ENCODE data around the gene SMNDC1. TPM values are rescaled to one million over a fixed set of nuclear protein-coding genes. Genes with fewer than 3 reads are reported as not detected.

The SMNDC1 gene
- total and polyA plus RNA-seq, 10 donors: 10.3 to 34.8 (median 19.7) TPM

DNA sequence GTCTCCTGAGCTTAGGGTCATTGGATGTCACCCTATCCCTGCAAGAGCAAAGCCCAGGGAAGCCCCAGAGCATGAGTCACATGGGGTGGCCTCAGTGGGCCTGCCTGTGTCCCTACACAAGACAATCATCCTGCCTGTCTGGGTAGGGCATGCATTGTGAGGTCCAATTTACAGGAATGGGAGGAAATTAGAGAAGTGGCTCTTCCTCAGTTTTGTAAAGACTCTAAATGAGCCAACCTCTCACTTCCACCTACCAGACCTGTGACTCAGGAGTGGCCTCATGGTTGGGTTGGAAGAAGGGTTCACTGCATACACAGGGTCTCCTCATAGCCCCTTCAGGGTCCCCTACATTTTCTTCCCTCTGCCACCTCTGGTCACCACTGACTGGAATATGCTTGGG, 43.6 kb upstream of the SMNDC1 start:
- H3K9me3 ChIP-seq: no peaks in the 10 kb centered on the region
- H3K27me3 ChIP-seq (replicated peaks in 1 of 7): no peaks in the 10 kb centered on the region
- H3K36me3 ChIP-seq: no peaks in the 10 kb centered on the region
- intact Hi-C loops (cut with DNase I; ENCODE audit: low total_unique reads): no loop called here
- H3K4me3 ChIP-seq: no peak overlapping the region
- DNase-seq: no peak
- no peak for TF ChIP-seq POLR2A (IDR thresholded peaks at IDR 0.05)
- TF ChIP-seq CTCF (IDR thresholded peaks at IDR 0.05 in 8 of 11, conservative IDR thresholded peaks at IDR 0.05 in 3 of 11): no peak
- TF ChIP-seq POLR2AphosphoS5 (IDR thresholded peaks at IDR 0.05): no peak
- no peak overlapping the region for H3K27ac ChIP-seq
- H3K4me1 ChIP-seq: peaks cover 0 to 15% (median 2%) of the 10 kb centered on the region in 6 donors

- H3K27ac ChIP-seq: no peak overlapping the region
- no peak for DNase-seq
- peaks cover 0 to 8% (median 0%) of the 10 kb centered on the region in 6 donors for H3K4me1 ChIP-seq
- no peaks in the 10 kb centered on the region for H3K27me3 ChIP-seq (replicated peaks in 1 of 7)
- intact Hi-C loops (cut with DNase I; ENCODE audit: low total_unique reads): no loop called here
- TF ChIP-seq POLR2A (IDR thresholded peaks at IDR 0.05) (no peak), CTCF (IDR thresholded peaks at IDR 0.05 in 8 of 11, conservative IDR thresholded peaks at IDR 0.05 in 3 of 11) (no peak), POLR2AphosphoS5 (IDR thresholded peaks at IDR 0.05) (no peak)
- H3K36me3 ChIP-seq: no peaks in the 10 kb centered on the region
- no peaks in the 10 kb centered on the region for H3K9me3 ChIP-seq
- 92 to 99% (median 94%) methylated on average over 4 of the region's 4 CpGs for WGBS, 5 donors
- H3K4me3 ChIP-seq: no peak overlapping the region
Observed at GRCh38 chr10:110346914-110347313, 42.2 kb upstream of the SMNDC1 start.

DNA sequence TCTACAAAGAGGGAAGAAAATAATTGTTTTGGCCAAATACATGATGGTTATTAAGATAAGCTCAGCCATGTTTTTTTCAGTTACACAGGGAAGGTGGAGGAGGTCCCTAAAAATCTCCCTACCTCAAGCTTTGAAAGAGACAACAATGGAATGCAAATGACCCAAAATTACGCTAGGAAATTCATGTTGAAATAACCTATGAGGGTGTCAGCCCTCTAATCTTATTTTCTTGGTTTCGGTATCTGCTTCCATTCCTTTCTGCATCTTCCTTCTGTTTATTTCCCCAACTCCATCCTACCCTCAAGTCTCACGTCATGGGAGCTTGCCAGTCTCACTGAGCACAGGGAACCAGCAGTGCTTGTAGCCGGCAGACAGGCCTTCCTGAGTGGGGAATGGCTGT, 40.6 kb upstream of the SMNDC1 start:
- H3K4me3 ChIP-seq: no peak overlapping the region
- peaks cover 0 to 8% (median 0%) of the 10 kb centered on the region in 6 donors for H3K4me1 ChIP-seq
- WGBS, 5 donors: 59 to 82% (median 67%) methylated on average over 4 of the region's 4 CpGs
- H3K27me3 ChIP-seq (replicated peaks in 1 of 7): no peaks in the 10 kb centered on the region
- TF ChIP-seq CTCF (IDR thresholded peaks at IDR 0.05 in 8 of 11, conservative IDR thresholded peaks at IDR 0.05 in 3 of 11): no peak
- TF ChIP-seq POLR2A (IDR thresholded peaks at IDR 0.05): no peak
- no peak for TF ChIP-seq POLR2AphosphoS5 (IDR thresholded peaks at IDR 0.05)
- no peaks in the 10 kb centered on the region for H3K36me3 ChIP-seq
- no peak for DNase-seq
- intact Hi-C loops (cut with DNase I; ENCODE audit: low total_unique reads): no loop called here
- H3K27ac ChIP-seq: no peak overlapping the region
- no peaks in the 10 kb centered on the region for H3K9me3 ChIP-seq

DNA sequence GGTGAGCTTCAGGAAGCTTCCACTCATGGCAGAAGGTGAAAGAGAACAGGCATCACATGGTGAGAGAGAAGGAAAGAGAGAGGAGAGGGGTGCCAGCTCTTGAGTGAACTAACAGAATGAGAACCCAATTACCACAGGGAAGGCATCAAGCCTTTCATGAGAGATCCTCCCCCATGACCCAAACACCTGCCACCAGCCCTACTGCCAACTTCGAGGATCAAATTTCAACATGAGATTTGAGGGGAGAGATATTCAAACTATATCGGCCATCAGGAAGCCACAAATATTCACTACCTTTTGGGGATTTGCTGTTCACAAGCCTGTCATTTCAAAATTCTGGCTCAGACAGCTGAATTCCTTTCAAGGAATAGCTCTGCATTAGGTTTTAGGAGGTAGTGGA, 39.9 kb upstream of the SMNDC1 start:
- Histone ChIP-seq H3K9me3 (no peaks in the 10 kb centered on the region), H3K27me3 (replicated peaks in 1 of 7) (no peaks in the 10 kb centered on the region), H3K36me3 (no peaks in the 10 kb centered on the region), H3K27ac (no peak overlapping the region), H3K4me1 (peaks cover 0 to 8% (median 0%) of the 10 kb centered on the region in 6 donors), H3K4me3 (no peak overlapping the region)
- TF ChIP-seq CTCF (IDR thresholded peaks at IDR 0.05 in 8 of 11, conservative IDR thresholded peaks at IDR 0.05 in 3 of 11) (no peak), POLR2AphosphoS5 (IDR thresholded peaks at IDR 0.05) (no peak), POLR2A (IDR thresholded peaks at IDR 0.05) (no peak)
- WGBS, 5 donors: 15 to 32% (median 18%) methylated on average over 2 of the region's 2 CpGs
- intact Hi-C loops (cut with DNase I; ENCODE audit: low total_unique reads): no loop called here
- DNase-seq: no peak

Measured in spleen (tissue), 11 donors.